GDM1 (cell line): ENCODE data around the gene CCL18.
"Not testable (repeated sequence)": the region's sequence is repeated elsewhere in the genome, so short reads cannot be mapped to it uniquely, and the experiment has no call there.

Experiments
- DNase-seq: peaks from one replicate; lab custom pipeline; 2025; lab: John Stamatoyannopoulos, UW

Gene CCL18

GRCh38 chr17:36063786-36064541 lies at the start of gene CCL18:
Gene CCL18 (plus strand): TSS chr17:36064272. CDS start chr17:36064343, 71 bp downstream.
- DNase-seq = no peak

DNA sequence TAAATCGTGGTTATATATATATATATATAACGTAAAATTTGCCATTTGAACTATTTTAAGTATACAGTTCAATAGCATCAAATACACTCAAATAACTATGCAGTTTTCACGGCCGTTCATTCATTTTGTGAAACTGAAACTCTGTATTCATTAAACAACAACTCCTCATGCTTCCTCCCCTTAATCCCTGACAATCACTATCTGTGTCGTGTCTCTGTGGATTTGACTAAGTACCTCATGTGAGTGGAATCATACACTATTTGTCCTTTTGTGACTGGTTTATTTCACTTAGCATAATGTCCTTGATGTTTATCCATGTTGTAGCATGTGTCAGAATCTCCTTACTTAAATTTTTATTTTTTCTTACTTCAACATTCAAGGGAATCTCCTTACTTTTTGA lies 49.1 kb upstream of the CCL18 start:
- no peak for DNase-seq

DNA sequence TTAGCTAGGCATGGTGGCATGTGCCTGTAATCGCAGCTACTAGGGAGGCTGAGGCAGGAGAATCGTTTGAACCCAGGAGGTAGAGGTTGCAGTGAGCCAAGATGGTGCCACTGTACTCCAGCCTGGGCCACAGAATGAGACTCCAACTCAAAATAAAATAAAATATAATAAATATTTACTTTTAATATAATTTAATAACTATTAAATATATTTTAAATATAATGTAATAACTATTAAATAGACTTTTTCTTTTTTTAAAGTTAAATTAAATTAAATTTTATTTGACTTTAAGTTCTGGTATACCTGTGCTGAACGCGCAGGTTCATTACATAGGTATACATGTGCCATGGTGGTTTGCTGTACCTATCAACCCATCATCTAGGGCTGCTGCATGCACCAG lies 48.2 kb upstream of the CCL18 start:
- not testable (repeated sequence) for DNase-seq

GRCh38 chr17:36016555-36016954 lies 47.5 kb upstream of the CCL18 start:
- DNase-seq = no peak

DNA sequence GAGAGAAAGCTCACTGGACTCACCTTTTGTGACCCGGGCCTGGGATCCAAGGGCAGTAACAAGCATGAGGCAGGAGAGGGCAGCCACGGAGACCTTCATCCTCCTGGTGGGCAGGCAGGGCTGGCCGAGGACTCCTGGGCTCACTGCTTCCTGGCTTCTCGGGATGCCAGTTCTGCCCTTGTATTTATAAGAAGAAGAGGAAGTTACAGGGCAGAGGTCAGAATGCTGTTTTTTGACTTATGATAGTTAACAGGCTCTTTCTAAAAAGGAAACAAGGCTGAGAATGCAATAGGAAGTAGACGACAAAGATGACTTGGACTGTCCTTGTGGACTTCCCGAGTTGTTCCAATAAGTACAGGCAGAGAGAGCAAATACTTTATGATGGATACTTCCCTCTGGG lies 46.3 kb upstream of the CCL18 start, which contains the start of gene CCL23:
Gene CCL23, minus strand, starts transcription at position 174 of the 400 bp plus-strand sequence. Its CDS starts 75 bp downstream, at position 99.
- peak; percentile 6 for DNase-seq

DNA sequence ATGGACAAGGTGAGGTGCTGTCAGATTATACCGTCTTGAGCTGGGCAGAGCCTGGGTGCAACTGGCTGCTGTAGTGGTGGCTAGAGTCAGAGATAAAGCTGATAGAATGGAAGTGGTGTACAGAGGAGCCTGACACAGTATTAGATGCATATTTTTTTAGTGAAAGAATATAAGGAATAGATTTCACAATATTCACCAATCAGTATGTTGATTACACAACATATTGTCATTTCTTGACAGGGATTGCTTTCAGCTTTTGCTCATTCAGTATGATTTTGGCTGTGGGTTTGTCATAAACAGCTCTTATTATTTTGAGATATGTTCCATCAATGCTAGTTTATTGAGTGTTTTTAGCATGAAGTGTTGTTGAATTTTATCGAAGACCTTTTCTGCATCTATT lies 44.6 kb upstream of the CCL18 start:
- DNase-seq = no peak

GRCh38 chr17:36024106-36024869 lies 39.8 kb upstream of the CCL18 start:
- no peak for DNase-seq

GRCh38 chr17:36027761-36028160 lies 36.3 kb upstream of the CCL18 start:
- DNase-seq = no peak

DNA sequence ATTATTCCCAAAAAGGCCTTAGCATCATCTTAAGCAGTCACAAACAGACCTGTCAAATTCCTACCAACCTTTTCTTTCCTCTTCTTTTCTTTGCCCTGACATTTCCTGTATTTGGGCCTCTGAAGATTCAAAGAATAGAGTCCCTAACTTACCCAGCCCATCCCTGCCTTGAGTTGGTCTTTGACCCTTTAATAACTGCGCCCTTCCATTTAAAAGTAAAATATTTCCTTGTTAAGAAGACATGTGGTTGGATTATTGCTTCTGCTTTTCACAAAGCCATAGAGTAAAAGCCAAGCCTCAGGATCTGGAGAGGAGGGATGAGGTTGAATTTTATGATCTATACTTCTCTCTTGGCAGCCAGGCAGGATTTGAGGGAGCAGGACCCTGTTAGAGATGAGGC lies 33.1 kb upstream of the CCL18 start:
- no peak for DNase-seq

DNA sequence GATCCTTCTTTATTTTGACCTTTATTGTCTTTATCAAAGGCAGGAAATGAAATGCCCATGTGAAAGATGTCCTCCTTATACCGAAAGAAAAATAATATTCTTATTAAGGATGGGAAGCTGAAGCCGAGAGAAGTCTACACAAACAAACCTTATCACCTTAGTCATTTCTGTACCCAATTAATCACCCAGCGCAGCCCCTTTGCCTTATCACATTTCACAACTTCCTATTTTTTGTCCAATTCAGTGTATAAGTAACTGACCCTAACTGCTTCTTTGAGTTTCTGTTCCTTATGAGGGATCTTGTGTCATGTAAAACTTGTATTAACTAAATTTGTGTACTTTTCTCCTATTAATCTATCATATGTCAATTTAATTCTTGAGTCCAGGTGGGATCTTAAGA lies 29.9 kb upstream of the CCL18 start:
- DNase-seq = no peak

GRCh38 chr17:36036235-36036634 lies 27.8 kb upstream of the CCL18 start:
- peak; percentile 15 for DNase-seq

DNA sequence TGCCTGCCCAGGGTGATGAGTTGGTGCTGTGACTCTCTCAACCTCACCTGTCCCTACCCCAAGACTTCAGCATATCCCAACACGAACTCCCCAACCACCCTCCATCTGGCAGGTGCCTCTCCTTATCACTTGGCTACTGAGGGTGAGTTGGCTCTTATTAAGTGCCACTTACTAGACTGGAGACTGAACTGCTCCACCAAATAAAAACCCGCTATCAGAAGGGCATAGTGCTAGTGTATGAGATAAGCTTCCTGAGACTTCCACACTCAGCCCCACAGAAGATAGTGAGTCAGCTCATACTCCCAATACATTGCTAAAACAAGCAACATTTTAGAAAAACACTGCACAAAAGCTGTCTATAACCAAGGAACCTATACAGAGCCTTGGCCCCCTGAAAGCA lies 16.0 kb upstream of the CCL18 start:
- DNase-seq = no peak

GRCh38 chr17:36049643-36050042 lies 14.4 kb upstream of the CCL18 start:
- no peak for DNase-seq

GRCh38 chr17:36055171-36055570 lies 8.9 kb upstream of the CCL18 start:
- DNase-seq = no peak

DNA sequence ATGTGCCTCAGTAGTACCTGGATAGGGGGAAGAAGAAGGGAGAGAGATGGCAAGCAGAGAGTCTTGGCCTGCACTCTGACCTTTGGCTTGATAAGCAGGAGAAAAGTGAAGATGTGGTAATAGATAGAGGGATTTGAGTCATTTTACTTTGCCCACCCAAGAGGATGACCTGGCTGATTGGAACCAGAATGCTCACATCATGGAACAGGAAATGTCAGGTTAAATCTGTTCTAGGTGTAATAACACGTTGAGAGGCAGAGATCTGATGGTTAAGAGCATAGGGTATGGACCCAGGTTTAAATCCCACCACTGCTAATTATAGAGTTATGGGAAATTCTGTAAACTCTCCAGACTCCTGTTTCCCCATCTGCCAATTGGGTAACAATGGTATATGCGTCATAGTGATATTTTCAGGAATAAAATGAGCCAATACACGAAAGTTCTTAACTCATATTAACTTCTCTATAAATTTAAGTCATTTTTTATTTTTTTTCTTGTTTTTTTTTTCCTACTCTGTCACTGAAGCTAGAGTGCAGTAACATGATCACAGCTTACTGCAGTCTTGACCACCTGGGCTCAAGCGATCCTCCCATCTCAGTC lies 8.1 kb upstream of the CCL18 start:
- no peak for DNase-seq

DNA sequence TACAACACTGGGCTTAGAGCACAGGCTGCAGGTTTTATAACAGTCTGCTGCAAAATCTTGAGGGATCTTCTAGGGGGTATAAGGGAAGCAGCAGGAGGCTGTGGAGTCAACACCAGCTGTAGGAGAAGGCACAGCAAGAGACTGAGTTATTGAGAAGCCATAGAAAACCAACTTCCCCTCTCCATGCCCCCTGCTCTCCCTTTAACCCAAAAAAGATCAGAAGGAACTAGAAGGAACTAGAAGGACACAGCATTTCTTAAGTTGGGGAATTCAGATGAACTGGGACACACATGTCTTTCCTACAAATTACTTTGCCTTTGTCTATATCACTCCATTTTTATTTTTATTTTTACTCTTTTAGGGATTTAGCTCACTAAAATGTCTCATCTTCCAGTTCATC lies 6.2 kb upstream of the CCL18 start:
- DNase-seq = no peak

DNA sequence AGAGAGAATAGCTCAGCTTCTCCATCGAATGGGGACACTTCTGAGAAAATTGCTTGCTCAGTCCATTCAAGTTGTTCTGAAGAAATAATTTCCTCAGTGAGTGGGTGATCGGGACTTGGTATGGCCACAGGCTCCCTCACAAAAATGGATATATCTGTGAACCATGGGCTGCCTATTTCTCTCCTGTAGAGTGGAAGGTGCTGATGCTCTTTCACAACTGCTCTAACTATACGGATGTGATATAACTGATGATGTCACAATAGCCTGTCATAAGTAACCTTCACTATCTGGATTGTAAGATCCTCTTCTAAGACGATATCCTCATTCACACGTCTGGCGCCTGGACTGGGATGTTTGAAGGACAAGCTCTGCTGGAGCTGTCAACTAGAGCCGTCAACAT lies 4.7 kb upstream of the CCL18 start:
- DNase-seq = no peak

DNA sequence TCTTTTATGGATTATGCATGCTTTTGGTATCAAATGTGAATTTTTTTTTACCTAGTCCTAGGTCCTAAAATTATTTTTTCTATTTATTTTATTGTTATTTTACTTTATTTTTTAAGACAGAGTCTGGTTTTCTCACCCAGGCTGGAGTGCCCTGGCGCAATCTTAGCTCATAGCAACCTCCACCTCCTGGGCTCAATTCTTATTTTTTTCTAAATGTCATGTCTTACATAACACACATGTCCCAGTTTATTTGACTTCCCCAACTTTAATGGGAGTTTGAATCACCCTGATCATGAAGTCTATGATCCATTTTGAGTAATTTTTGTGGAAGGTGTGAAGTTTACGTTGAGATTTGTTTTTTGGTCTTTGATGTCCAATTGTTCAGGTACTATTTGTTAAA lies 3.3 kb upstream of the CCL18 start:
- DNase-seq = no peak

DNA sequence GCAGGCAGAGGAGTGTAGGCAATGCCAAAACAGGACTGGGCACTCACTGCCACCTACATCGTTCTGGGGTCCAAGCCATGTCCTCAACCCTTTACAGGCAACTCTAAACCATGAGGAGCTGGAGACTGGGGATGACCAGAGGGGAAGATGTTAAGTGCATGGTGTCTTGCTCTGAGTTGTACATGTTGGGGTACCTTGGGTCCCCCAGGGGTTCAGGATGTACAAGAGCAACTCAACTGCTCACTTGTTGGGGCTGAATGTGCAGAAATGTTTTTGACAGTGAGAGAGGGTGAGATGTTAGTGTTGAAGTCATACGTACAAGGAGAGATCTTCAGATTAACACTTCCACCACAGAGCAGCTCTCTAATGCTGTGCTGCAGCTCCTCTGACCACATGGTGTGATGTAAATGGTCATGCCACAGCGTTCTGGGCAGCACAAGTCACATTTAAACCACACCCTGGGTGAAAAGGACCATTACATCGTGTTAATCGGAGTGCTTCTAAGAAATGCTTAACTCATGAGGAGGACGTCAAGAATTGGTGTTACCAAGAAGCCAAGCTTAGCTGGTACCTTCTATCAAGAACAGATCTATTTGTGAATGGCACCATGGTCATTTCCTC lies 2.4 kb downstream of the CCL18 start:
- no peak for DNase-seq

- DNase-seq = no peak
These were observed 4.5 kb downstream of the CCL18 start for GRCh38 chr17:36068524-36068923.

GRCh38 chr17:36069136-36069535 lies 5.1 kb downstream of the CCL18 start:
- DNase-seq = no peak

GRCh38 chr17:36070427-36070826 lies 6.4 kb downstream of the CCL18 start:
- no peak for DNase-seq

DNA sequence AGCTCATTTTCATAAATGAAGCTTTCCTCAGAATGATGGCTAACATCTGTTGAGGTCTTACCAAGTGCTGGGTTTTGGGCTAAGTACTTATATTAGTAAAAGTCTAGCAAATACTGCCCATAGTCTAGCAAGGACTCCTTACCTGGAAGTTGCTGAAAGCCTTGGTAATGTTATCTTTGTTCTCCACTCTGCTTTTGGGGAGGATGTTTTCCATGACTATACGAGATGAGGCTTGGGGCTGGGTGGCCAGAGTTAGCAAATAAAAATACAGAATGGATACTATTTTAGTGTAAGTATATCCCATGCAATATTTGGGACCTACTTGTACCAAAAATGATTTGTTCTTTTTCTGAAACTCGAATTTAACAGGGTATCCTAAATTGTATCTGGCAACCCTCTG lies 7.7 kb downstream of the CCL18 start:
- DNase-seq = no peak
